ENCODE data around the gene GPR31. TPM values are rescaled to one million over a fixed set of nuclear protein-coding genes. Genes with fewer than 3 reads are reported as not detected.

Gene GPR31
- polyA plus RNA-seq, 3 donors = not detected

GRCh38 chr6:167134448-167135328, 23.1 kb downstream of the GPR31 start:
- WGBS (ENCODE audit: insufficient coverage) = 91% methylated on average over 20 of the region's 23 CpGs
- H3K9ac ChIP-seq (ENCODE audit: insufficient read depth, low read length, poor library complexity, severe bottlenecking) = no peak overlapping the region
- intact Hi-C loops (cut with micrococcal nuclease) = no loop called here

More at GRCh38 chr6:167134448-167135328, 23.1 kb downstream of the GPR31 start:
- DNase-seq = no peak
- Histone ChIP-seq H3K27me3 (ENCODE audit: control insufficient read depth in 2 of 2, insufficient read depth in 2 of 2, low read length in 2 of 2) (no peaks in the 10 kb centered on the region), H2AFZ (ENCODE audit: insufficient read depth, low read depth, low read length, poor library complexity, severe bottlenecking) (no peak overlapping the region), H3K4me3 (replicated peaks in 1 of 3; ENCODE audit: low read depth in 2 of 3, low read length in 3 of 3) (no peak overlapping the region), H3K4me1 (ENCODE audit: control insufficient read depth in 1 of 2, insufficient read depth in 2 of 2, low read length in 2 of 2) (no peaks in the 10 kb centered on the region), H3K36me3 (replicated peaks in 1 of 2; ENCODE audit: control insufficient read depth in 1 of 2, insufficient read depth in 2 of 2, low read length in 2 of 2) (no peaks in the 10 kb centered on the region), H4K20me1 (ENCODE audit: insufficient read depth, low read length) (no peaks in the 10 kb centered on the region), H3K27ac (ENCODE audit: low read depth in 1 of 2, low read length in 2 of 2) (no peak overlapping the region), H3K79me2 (ENCODE audit: insufficient read depth, low read length) (no peaks in the 10 kb centered on the region), H3K4me2 (replicated peaks; ENCODE audit: extremely low read depth, low read length, poor library complexity, severe bottlenecking) (no peak overlapping the region), H3K9me3 (replicated peaks in 1 of 2; ENCODE audit: control insufficient read depth in 1 of 2, insufficient read depth in 1 of 2, low read length in 2 of 2) (no peaks in the 10 kb centered on the region)
- Mint-ChIP-seq H3K27ac (peak overlapping the region in 2 of 7 donors; percentile 46 to 58), H3K36me3 (no peaks in the 10 kb centered on the region), H3K27me3 (ENCODE audit: low read depth in 3 of 3) (peaks cover 0 to 6% (median 5%) of the 10 kb centered on the region in 3 donors), H3K9me3 (no peaks in the 10 kb centered on the region), H3K4me1 (peaks cover 5% of the 10 kb centered on the region), H3K4me3 (no peak overlapping the region)
- TF ChIP-seq, protein P1, sequence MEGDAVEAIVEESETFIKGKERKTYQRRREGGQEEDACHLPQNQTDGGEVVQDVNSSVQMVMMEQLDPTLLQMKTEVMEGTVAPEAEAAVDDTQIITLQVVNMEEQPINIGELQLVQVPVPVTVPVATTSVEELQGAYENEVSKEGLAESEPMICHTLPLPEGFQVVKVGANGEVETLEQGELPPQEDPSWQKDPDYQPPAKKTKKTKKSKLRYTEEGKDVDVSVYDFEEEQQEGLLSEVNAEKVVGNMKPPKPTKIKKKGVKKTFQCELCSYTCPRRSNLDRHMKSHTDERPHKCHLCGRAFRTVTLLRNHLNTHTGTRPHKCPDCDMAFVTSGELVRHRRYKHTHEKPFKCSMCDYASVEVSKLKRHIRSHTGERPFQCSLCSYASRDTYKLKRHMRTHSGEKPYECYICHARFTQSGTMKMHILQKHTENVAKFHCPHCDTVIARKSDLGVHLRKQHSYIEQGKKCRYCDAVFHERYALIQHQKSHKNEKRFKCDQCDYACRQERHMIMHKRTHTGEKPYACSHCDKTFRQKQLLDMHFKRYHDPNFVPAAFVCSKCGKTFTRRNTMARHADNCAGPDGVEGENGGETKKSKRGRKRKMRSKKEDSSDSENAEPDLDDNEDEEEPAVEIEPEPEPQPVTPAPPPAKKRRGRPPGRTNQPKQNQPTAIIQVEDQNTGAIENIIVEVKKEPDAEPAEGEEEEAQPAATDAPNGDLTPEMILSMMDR (IDR thresholded peaks at IDR 0.05) = no peak
